ENCODE results near the gene COG2. TPM values are rescaled to one million over a fixed set of nuclear protein-coding genes. Genes with fewer than 3 reads are reported as not detected.

The COG2 gene
- total and polyA plus RNA-seq, 5 donors from 2014 or later, result 24.4 to 38.9 (median 34.1) TPM

GRCh38 chr1:230708631-230709580 lies 66.6 kb downstream of the COG2 start:
- Histone ChIP-seq H3K4me1 (ENCODE audit: control insufficient read depth, insufficient read depth, low read length, poor library complexity, severe bottlenecking) (no peaks in the 10 kb centered on the region), H3K27me3 (ENCODE audit: control insufficient read depth, insufficient read depth, low read length) (no peaks in the 10 kb centered on the region), H3K36me3 (ENCODE audit: control insufficient read depth, insufficient read depth, low read length) (no peaks in the 10 kb centered on the region), H3K9me3 (ENCODE audit: control insufficient read depth in 2 of 2, low read length in 2 of 2) (no peaks in the 10 kb centered on the region), H3K4me3 (ENCODE audit: low read depth, low read length) (no peak overlapping the region), H3K27ac (ENCODE audit: insufficient read depth, low read length, poor library complexity, severe bottlenecking) (no peak overlapping the region)
- ATAC-seq (ENCODE audit: low read depth in 2 of 2), result no peak
- Mint-ChIP-seq H3K36me3 (no peaks in the 10 kb centered on the region), H3K27me3 (no peaks in the 10 kb centered on the region), H3K4me1 (peaks cover 0 to 5% (median 1%) of the 10 kb centered on the region in 4 donors), H3K9me3 (peaks cover 0 to 4% (median 0%) of the 10 kb centered on the region in 7 donors), H3K27ac (no peak overlapping the region), H3K4me3 (no peak overlapping the region)
- DNase-seq, result no peak

- Histone ChIP-seq H3K4me3 (ENCODE audit: low read depth, low read length) (no peak overlapping the region), H3K36me3 (ENCODE audit: control insufficient read depth, insufficient read depth, low read length) (no peaks in the 10 kb centered on the region), H3K9me3 (ENCODE audit: control insufficient read depth in 2 of 2, low read length in 2 of 2) (no peaks in the 10 kb centered on the region), H3K4me1 (ENCODE audit: control insufficient read depth, insufficient read depth, low read length, poor library complexity, severe bottlenecking) (no peaks in the 10 kb centered on the region), H3K27me3 (ENCODE audit: control insufficient read depth, insufficient read depth, low read length) (peaks cover under 1% of the 10 kb centered on the region), H3K27ac (ENCODE audit: insufficient read depth, low read length, poor library complexity, severe bottlenecking) (no peak overlapping the region)
- no peak overlapping the region for H3K4me3 Mint-ChIP-seq
- no peaks in the 10 kb centered on the region for H3K36me3 Mint-ChIP-seq
- no peaks in the 10 kb centered on the region for H3K27me3 Mint-ChIP-seq
- H3K9me3 Mint-ChIP-seq, result peaks cover 0 to 4% (median 0%) of the 10 kb centered on the region in 7 donors
- ATAC-seq (ENCODE audit: low read depth in 2 of 2) (no peak), DNase-seq (no peak)
- peaks cover 0 to 5% (median 1%) of the 10 kb centered on the region in 4 donors for H3K4me1 Mint-ChIP-seq
- H3K27ac Mint-ChIP-seq, result no peak overlapping the region
Observed at GRCh38 chr1:230709619-230710542, 67.6 kb downstream of the COG2 start.

DNA sequence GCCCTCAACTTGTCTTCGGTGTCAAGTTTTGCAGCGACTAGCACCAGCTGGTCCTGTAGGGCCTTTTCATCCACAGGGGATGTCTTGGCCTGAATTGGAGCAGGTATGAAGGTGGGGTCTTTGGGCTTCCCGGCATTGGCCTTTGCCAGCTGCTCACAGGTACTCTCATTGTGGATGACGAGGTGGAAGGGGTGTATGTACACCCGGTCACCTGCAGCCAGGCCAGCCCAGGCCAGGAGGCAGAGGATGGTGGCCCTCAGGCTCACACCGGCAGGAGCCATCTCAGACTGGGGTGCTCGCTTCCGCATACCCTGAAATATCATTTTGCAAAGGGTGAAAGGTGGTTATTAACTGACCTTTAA lies 68.2 kb downstream of the COG2 start:
- Histone ChIP-seq H3K4me1 (ENCODE audit: control insufficient read depth, insufficient read depth, low read length, poor library complexity, severe bottlenecking) (no peaks in the 10 kb centered on the region), H3K36me3 (ENCODE audit: control insufficient read depth, insufficient read depth, low read length) (no peaks in the 10 kb centered on the region), H3K9me3 (ENCODE audit: control insufficient read depth in 2 of 2, low read length in 2 of 2) (no peaks in the 10 kb centered on the region), H3K27ac (ENCODE audit: insufficient read depth, low read length, poor library complexity, severe bottlenecking) (no peak overlapping the region), H3K27me3 (ENCODE audit: control insufficient read depth, insufficient read depth, low read length) (peaks cover 3% of the 10 kb centered on the region), H3K4me3 (ENCODE audit: low read depth, low read length) (no peak overlapping the region)
- Mint-ChIP-seq H3K27me3 (no peaks in the 10 kb centered on the region), H3K36me3 (no peaks in the 10 kb centered on the region), H3K9me3 (peaks cover 0 to 5% (median 0%) of the 10 kb centered on the region in 7 donors), H3K4me3 (no peak overlapping the region), H3K27ac (no peak overlapping the region), H3K4me1 (peaks cover 0 to 5% (median 1%) of the 10 kb centered on the region in 4 donors)
- ATAC-seq (ENCODE audit: low read depth in 2 of 2), result no peak
- no peak for DNase-seq

- peaks cover 0 to 5% (median 0%) of the 10 kb centered on the region in 7 donors for H3K9me3 Mint-ChIP-seq
- no peak overlapping the region for H3K4me3 Mint-ChIP-seq
- peaks cover 6% of the 10 kb centered on the region for H3K27me3 Mint-ChIP-seq
Observed at GRCh38 chr1:230711245-230711644, 69.0 kb downstream of the COG2 start.

GRCh38 chr1:230712470-230712942 lies 70.2 kb downstream of the COG2 start:
- Mint-ChIP-seq H3K27me3 (peaks cover 12% of the 10 kb centered on the region), H3K4me1 (peaks cover 0 to 5% (median 1%) of the 10 kb centered on the region in 4 donors), H3K9me3 (peaks cover 0 to 7% (median 3%) of the 10 kb centered on the region in 7 donors), H3K27ac (no peak overlapping the region), H3K36me3 (no peaks in the 10 kb centered on the region), H3K4me3 (no peak overlapping the region)
- Histone ChIP-seq H3K4me3 (ENCODE audit: low read depth, low read length) (no peak overlapping the region), H3K36me3 (ENCODE audit: control insufficient read depth, insufficient read depth, low read length) (no peaks in the 10 kb centered on the region), H3K27ac (ENCODE audit: insufficient read depth, low read length, poor library complexity, severe bottlenecking) (no peak overlapping the region), H3K27me3 (ENCODE audit: control insufficient read depth, insufficient read depth, low read length) (peaks cover 6% of the 10 kb centered on the region), H3K4me1 (ENCODE audit: control insufficient read depth, insufficient read depth, low read length, poor library complexity, severe bottlenecking) (no peaks in the 10 kb centered on the region), H3K9me3 (ENCODE audit: control insufficient read depth in 2 of 2, low read length in 2 of 2) (no peaks in the 10 kb centered on the region)
- no peak for DNase-seq
- ATAC-seq (ENCODE audit: low read depth in 2 of 2), result no peak

More at GRCh38 chr1:230711245-230711644, 69.0 kb downstream of the COG2 start:
- no peak overlapping the region for H3K4me3 ChIP-seq (ENCODE audit: low read depth, low read length)
- no peak overlapping the region for H3K27ac ChIP-seq (ENCODE audit: insufficient read depth, low read length, poor library complexity, severe bottlenecking)
- peaks cover 6% of the 10 kb centered on the region for H3K27me3 ChIP-seq (ENCODE audit: control insufficient read depth, insufficient read depth, low read length)
- Mint-ChIP-seq H3K27ac (no peak overlapping the region), H3K4me1 (peaks cover 0 to 5% (median 1%) of the 10 kb centered on the region in 4 donors), H3K36me3 (no peaks in the 10 kb centered on the region)
- H3K9me3 ChIP-seq (ENCODE audit: control insufficient read depth in 2 of 2, low read length in 2 of 2), result no peaks in the 10 kb centered on the region
- DNase-seq (no peak), ATAC-seq (ENCODE audit: low read depth in 2 of 2) (no peak)
- no peaks in the 10 kb centered on the region for H3K36me3 ChIP-seq (ENCODE audit: control insufficient read depth, insufficient read depth, low read length)
- no peaks in the 10 kb centered on the region for H3K4me1 ChIP-seq (ENCODE audit: control insufficient read depth, insufficient read depth, low read length, poor library complexity, severe bottlenecking)

- Histone ChIP-seq H3K4me1 (ENCODE audit: control insufficient read depth, insufficient read depth, low read length, poor library complexity, severe bottlenecking) (no peaks in the 10 kb centered on the region), H3K9me3 (ENCODE audit: control insufficient read depth in 2 of 2, low read length in 2 of 2) (no peaks in the 10 kb centered on the region), H3K27ac (ENCODE audit: insufficient read depth, low read length, poor library complexity, severe bottlenecking) (no peak overlapping the region), H3K36me3 (ENCODE audit: control insufficient read depth, insufficient read depth, low read length) (no peaks in the 10 kb centered on the region), H3K27me3 (ENCODE audit: control insufficient read depth, insufficient read depth, low read length) (peaks cover 6% of the 10 kb centered on the region), H3K4me3 (ENCODE audit: low read depth, low read length) (no peak overlapping the region)
- Mint-ChIP-seq H3K27ac (no peak overlapping the region), H3K36me3 (no peaks in the 10 kb centered on the region), H3K4me3 (no peak overlapping the region), H3K9me3 (peaks cover 0 to 7% (median 3%) of the 10 kb centered on the region in 7 donors), H3K4me1 (peaks cover 0 to 2% (median 0%) of the 10 kb centered on the region in 4 donors), H3K27me3 (peaks cover 12% of the 10 kb centered on the region)
- DNase-seq (no peak), ATAC-seq (ENCODE audit: low read depth in 2 of 2) (no peak)
Observed at GRCh38 chr1:230713138-230713537, 70.9 kb downstream of the COG2 start.

GRCh38 chr1:230713547-230713914 lies 71.2 kb downstream of the COG2 start:
- Mint-ChIP-seq H3K9me3 (peaks cover 0 to 7% (median 3%) of the 10 kb centered on the region in 7 donors), H3K27ac (no peak overlapping the region), H3K4me1 (peaks cover 0 to 2% (median 0%) of the 10 kb centered on the region in 4 donors), H3K27me3 (peaks cover 12% of the 10 kb centered on the region), H3K36me3 (no peaks in the 10 kb centered on the region), H3K4me3 (no peak overlapping the region)
- no peak overlapping the region for H3K27ac ChIP-seq (ENCODE audit: insufficient read depth, low read length, poor library complexity, severe bottlenecking)
- DNase-seq (no peak), ATAC-seq (ENCODE audit: low read depth in 2 of 2) (no peak)
- no peaks in the 10 kb centered on the region for H3K36me3 ChIP-seq (ENCODE audit: control insufficient read depth, insufficient read depth, low read length)
- no peaks in the 10 kb centered on the region for H3K9me3 ChIP-seq (ENCODE audit: control insufficient read depth in 2 of 2, low read length in 2 of 2)
- H3K27me3 ChIP-seq (ENCODE audit: control insufficient read depth, insufficient read depth, low read length), result peaks cover 6% of the 10 kb centered on the region
- H3K4me3 ChIP-seq (ENCODE audit: low read depth, low read length), result no peak overlapping the region
- no peaks in the 10 kb centered on the region for H3K4me1 ChIP-seq (ENCODE audit: control insufficient read depth, insufficient read depth, low read length, poor library complexity, severe bottlenecking)

Data from CD4-positive, CD25-positive, alpha-beta regulatory T cell (primary cell).